Urothelium cell line (cell line): ENCODE data around the gene KLK11.

Source experiments
- DNase-seq: peaks from one replicate; pipeline ENCODE4 v3.0.0; 2011; ENCODE audit warnings: low spot score, mixed read lengths
- FAIRE-seq: peaks from 2 replicates; lab custom pipeline; 2011; peaks lifted over from hg19 to GRCh38; lab: Jason Lieb, UNC

The KLK11 gene

DNA sequence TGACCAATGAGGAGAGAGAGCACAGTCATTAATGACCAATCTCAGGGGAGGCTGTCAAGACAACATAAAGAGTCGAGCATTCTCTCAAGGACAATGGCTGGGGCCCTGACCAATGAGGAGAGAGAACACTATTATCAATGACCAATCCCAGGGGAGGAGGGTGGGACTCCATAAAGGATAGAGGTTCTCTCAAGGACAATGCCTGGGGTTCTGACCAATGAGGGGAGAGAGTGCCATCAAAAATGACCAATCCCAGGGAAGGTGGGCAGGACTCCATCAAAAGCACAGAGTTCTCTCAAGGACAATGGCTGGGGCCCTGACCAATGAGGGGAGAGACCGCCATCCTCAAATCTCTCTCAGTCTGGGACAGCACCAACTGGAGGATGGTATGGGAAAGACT, 3.3 kb upstream of the KLK11 start:
- no peak for FAIRE-seq
- no peak for DNase-seq

GRCh38 chr19:51027873-51028272, 1.5 kb upstream of the KLK11 start:
- FAIRE-seq, result no peak
- DNase-seq, result no peak

GRCh38 chr19:51027126-51027806, 850 bp upstream of the KLK11 start:
- no peak for FAIRE-seq
- DNase-seq, result no peak

GRCh38 chr19:51025809-51026553, 435 bp downstream of the KLK11 start:
- DNase-seq, result no peak
- no peak for FAIRE-seq

GRCh38 chr19:51025401-51025800, 1.0 kb downstream of the KLK11 start:
- DNase-seq (no peak), FAIRE-seq (no peak)

- DNase-seq (no peak), FAIRE-seq (no peak)
Observed at GRCh38 chr19:51024924-51025323, 1.5 kb downstream of the KLK11 start.

- no peak for FAIRE-seq
- DNase-seq, result no peak
Observed at GRCh38 chr19:51023946-51024345, 2.5 kb downstream of the KLK11 start.

- FAIRE-seq (no peak), DNase-seq (no peak)
Observed at GRCh38 chr19:51022526-51022925, 3.9 kb downstream of the KLK11 start.

- DNase-seq (no peak), FAIRE-seq (no peak)
Observed at GRCh38 chr19:51020988-51021651, 5.3 kb downstream of the KLK11 start.

DNA sequence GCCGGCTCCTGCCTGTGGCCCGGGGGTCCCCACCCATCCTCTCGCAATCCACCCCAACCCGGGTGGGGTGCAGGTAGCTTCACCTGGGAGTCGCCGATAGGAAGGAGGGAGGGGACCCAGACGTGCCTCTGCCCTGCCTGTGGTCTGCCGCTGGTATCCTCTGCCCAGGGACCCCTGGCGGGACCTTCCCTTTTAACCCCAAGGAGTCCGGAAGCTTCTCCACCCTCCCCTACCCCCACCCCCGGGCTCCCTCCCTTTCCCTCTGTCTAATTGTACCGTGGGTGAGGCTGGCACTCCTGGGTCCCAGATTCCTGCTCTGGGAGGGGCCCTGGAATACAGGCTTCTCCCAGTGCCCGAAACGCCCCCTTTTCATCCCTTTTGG, 6.9 kb downstream of the KLK11 start, which contains the start of gene KLK10:
TSS of gene KLK10 (minus strand) at position 166 of the 382 bp plus-strand sequence. CDS start 579 bp downstream, outside the sequence.
- no peak for FAIRE-seq
- no peak for DNase-seq

- DNase-seq (no peak), FAIRE-seq (no peak)
Observed at GRCh38 chr19:51018745-51019543, 7.5 kb downstream of the KLK11 start.

- FAIRE-seq, result no peak
- DNase-seq, result peak; percentile 67
Observed at GRCh38 chr19:51016798-51017683, 9.4 kb downstream of the KLK11 start.

- FAIRE-seq (no peak), DNase-seq (no peak)
Observed at GRCh38 chr19:51015691-51016267, 10.6 kb downstream of the KLK11 start.

GRCh38 chr19:51014242-51014641, 12.2 kb downstream of the KLK11 start:
- FAIRE-seq (no peak), DNase-seq (no peak)

DNA sequence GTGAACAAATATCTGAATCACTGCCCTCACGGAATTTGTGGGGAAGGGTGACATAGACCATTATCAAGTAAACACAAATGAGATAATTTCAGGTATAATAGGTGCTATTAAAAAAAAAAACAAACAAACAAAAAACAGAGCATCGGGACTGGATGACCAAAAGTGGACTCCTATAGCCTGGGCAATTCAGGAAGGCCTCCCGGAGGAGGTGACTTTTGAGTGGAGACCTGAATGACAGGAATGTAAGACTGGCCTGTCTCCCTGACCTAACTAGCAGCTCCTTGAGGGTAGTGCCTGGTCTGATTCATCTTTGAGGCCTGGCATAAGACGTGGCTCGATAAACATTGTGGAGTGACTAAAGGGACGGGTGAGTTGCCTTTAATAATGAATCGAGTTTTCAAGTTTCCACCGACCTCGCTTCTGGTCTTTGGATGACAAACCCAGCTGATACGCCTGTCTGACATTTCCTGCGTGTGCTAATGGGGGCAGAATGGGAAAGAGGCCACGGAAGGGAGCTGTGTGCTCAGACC, 13.7 kb downstream of the KLK11 start:
- FAIRE-seq (no peak), DNase-seq (no peak)

GRCh38 chr19:51010066-51010795, 16.2 kb downstream of the KLK11 start:
- FAIRE-seq (no peak), DNase-seq (no peak)

DNA sequence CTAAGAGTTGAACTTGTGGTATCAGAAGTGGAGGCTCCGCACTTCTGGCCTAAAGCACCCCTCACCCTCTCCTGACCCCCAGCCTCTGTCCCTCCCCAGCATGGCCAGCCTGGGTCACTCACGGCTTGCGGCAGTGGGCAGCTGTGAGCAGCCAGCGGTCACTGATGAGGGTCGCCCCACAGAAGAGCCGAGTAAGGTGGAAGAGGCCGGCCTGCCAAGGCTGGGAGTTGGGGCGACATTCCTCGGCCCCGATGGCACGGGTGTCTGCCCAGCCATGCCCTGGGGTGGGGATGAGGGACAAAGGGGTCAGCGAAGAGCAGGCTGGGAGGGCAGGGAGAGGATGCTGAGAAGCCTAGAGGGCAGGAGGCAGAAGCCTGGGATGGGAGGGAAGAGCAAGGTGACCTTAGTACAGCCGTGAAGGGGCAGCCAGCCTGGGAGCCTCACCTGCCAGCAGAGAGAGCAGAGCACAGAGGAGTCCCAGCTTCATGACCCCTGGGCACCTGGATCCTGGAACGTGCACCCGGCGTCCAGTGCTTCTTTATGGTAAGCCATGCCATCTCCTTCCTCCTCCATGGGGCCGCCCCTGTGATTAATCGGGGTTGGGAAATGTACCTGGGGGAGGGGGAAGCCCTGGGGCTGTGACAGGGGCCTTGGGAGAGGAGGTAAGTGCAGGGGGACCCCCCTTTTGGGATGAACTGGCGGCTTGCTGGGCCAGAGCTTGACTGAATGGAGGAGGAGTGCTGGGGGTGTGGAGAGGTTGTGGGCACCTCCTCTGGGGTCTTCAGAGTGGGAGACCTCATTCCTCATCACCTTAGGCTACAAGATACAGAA, 17.1 kb downstream of the KLK11 start:
- DNase-seq (no peak), FAIRE-seq (no peak)

DNA sequence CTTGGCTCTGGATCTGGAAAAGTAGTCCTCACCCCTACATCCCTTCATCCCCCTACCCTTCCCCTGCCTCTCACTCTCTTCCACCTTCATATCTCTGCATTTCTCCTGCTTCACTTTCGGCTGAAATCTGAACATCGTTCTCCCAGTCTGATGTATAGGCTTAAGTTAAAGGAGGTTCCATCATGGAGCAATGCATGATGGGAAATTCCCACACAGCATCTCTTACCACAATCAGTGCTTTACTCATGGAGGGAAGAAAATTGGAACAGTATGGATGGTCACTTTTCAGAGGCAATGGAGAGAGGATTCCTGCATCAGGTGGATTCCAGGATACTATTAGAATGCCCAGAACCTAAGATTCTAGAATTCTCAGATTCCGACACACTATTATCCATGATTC, 18.9 kb downstream of the KLK11 start:
- no peak for FAIRE-seq
- no peak for DNase-seq
